NCI-H1436 treated with DMSO at 0.1 percent for 48 hours (cell line): ENCODE measurements around the gene NXPH1.

ENCODE experiments used
- DNase-seq: peaks from one replicate; lab custom pipeline; 2025; lab: John Stamatoyannopoulos, UW

Gene NXPH1

DNA sequence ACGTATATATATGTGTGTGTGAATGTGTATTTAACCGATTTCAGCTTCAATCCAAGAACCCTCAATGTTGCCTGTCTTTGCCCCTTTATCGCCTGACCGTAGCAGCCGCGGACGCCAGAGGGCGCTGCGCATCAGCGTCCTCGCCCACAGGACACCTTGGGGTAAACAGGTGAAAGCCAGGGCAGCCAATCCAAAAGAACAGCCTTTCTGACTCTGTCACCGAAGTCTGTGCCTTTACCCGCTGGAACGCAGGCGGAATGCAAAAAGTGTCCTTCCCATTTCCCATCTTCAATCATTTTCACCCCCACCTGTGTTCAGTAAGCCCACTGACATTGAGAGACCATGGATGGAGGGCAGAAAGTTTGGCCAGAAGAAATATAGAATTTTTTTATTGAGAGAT, 3.6 kb downstream of the NXPH1 start:
- no peak for DNase-seq

- no peak for DNase-seq
These were observed 4.2 kb downstream of the NXPH1 start for GRCh38 chr7:8437606-8438005.

DNA sequence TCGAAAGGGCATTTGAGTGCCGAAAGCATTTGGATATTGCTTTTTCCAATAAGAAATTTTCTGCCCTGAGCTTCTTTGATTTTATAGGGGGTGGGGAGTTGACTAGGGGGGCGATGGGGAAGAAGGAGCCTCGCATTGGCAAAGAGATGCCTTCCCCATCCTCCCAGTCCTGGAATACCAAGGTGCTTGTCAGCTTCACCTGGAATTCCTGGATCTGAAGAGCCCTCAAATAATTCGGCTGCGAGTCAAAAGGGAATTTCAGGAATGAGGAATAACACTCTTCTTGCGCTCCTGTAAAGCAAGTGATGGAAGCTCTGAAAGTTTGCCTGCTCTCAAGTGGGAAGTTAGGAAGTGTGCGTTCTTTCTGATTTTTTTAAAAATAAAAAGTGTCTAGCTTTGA, 7.3 kb downstream of the NXPH1 start:
- DNase-seq, result no peak

DNA sequence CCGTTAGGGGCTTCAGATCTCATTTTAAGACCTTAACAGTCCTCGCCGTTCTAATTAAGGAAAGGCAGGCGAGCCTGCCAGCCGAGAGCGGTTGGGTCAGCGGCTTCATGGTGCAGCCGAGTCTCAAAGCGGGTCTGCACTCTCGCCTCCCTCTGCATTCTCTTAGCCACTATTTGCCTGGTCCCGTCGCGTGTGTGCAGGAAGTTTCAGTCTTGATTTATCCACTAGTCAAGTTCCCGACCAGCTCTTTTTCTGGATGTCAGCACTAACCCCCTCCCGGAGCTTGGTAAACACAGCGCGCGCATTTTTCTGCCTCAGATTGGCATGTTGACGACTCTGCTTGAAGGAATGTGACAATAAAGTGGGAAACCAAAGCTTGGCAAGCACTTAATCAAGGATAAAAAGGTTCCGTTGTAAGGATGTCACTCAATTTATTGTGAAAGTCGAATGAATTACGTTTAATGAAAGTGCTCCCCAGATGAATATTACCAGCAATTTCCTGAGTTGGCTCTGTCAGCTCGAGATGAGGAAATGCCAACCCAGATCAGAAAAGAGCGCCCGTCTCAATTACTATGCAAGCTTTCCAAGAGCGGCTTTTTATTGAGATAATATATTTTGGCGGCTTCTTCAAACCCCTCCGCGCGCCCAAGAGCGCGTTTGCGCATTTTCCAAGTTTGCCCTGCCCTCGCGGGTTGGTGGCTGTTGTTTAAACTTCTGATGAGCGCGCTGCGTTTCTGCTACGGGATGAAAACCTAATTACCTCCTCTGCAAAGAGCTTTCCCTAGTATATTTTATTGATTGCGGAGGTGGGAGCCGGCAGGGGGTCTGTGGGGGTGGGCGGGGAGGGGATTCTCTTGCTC, 7.9 kb downstream of the NXPH1 start:
- DNase-seq, result no peak

DNA sequence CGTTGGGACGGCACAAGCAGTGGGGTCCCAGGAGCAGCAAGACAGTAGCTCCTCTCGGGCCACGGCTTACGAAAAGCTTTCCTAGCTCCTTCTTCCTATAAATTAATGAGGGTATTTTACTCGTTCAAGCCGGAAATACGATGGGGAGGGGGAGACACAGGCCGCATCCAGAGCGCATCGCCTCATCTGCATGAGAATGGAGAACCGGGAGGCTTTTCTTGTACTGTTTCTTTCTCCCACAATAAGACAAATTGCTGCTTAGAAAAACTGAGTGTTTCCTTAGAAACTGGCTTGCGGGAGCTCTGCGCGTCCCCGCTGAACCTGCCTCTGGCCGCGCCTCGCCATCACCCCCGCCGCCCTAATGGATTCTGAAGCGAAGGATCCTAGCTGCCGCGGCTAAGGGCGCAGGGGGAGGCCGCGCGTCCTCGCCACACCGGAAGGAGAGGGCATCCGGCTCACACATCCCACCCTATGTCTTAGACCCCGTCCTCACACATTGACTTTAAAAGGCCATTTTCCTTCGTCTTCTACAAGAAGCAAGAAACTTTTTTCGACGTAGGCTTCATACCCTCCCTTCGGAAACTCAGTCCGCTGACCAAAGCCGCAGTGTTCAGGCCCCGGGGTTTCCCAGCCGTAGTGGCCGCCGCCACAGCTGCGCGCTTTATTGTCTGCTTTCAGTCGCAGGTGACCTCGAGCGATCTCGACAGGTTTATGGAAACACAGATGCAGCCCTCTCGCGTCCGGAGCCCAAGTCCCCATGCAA, 8.8 kb downstream of the NXPH1 start:
- no peak for DNase-seq

- no peak for DNase-seq
These were observed 9.4 kb downstream of the NXPH1 start for GRCh38 chr7:8442814-8443304.

- DNase-seq, result no peak
These were observed 10.4 kb downstream of the NXPH1 start for GRCh38 chr7:8443576-8444467.

- no peak for DNase-seq
These were observed 11.0 kb downstream of the NXPH1 start for GRCh38 chr7:8444468-8444769.

DNA sequence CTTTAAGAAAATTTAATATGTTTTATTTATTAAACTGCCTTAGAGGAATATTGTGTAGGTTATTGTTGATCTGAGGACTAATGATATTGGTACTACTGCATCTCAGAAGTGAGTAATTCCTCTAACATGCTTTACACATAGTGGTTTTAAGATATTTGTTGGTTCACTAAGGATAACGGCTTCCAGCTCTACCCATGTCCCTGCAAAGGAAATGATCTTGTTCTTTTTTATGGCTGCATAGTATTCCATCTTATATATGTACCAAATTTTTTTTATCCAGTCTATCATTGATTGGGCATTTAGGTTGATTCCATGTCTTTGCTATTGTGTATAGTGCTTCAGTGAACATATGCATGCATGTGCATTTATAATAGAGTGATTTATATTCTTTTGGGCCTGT, 20.1 kb downstream of the NXPH1 start:
- DNase-seq, result no peak

DNA sequence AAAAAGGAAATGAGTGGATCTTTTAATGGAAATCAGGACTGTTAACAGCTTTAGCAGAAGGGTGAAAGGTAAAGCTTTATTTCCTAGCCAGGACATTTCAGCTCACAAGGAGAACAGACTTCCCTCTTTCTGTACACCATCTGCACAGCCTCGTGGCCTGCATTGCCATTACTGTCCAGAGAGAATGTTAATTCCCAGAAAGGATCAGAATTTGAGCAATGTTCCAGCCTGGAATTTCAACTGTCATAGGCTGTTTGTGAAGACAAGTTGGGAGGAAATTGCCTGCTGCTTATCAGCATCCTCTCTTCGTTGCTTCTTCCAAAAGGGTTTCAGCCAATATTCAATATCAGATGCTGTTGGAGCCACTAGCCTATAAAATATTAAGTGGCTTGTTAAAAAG, 22.0 kb downstream of the NXPH1 start:
- no peak for DNase-seq

DNA sequence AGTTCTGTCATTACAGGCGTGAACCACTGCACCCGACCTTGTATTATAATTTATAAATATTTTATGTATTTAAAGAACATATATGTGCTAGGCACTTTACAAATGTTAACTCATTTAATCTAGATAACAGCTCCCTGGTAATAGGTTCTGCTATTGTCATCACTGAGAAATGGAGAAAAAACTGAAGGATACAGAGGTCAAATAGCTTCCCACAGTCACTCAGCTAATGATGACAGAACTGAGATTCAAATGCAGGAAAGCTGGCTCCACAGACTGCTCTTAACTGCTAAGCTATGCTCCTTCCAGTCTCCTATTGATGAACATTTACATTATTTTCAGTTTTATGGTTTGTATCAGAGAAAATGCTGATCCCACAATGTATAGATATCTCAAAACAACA, 28.9 kb downstream of the NXPH1 start:
- DNase-seq, result no peak

GRCh38 chr7:8465338-8465737, 31.9 kb downstream of the NXPH1 start:
- DNase-seq, result no peak

DNA sequence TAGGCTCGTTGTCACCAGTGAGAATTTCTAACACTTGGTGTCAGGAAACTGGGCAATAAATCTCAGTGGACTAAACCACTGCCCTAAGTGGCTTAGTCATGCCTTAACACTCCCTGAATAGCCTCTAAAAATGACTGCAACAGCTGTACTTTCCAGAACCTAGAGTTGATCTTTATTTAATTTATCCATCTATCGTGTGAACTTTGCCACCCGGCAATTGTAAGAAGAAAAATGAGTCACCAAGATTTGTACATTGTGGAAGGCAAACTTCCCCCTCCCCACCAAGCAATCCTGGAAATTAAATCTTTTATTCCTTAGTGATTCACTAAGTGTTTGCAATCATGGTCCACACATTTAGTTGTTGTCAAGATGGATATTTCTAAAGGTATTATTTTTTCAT, 47.1 kb downstream of the NXPH1 start:
- no peak for DNase-seq

GRCh38 chr7:8481096-8481495, 47.7 kb downstream of the NXPH1 start:
- DNase-seq, result no peak

GRCh38 chr7:8481752-8482446, 48.5 kb downstream of the NXPH1 start:
- DNase-seq, result no peak

DNA sequence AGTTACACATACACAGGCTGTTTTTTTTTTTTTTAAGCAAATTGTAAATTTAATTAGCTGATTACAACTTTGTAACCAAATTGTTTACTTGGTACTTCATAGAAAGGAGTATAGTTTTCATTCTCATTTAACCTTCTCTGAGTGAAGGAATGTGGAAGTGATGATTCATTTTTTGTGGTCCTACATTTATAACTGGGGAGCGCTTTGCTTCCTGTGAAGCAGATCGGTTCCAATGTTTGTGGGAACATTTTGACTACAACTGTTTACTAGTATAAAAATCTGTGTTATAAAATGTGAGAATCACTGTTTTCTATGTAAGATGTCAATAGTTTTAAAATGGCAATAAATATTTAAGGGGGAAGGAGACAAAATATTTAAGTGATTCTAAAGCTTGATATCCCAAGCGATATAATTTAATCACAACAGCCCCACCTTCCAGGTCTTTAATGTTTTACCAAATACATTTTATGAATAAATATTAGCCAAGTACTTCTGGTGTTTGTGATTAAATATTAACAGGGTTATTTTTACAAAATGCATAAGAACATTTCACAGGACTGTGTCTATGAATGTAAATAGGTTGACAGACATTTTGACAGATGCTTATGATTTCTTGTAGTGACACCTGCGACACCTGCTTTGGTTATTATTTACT, 57.1 kb downstream of the NXPH1 start:
- no peak for DNase-seq

- no peak for DNase-seq
These were observed 57.7 kb downstream of the NXPH1 start for GRCh38 chr7:8491106-8491505.

DNA sequence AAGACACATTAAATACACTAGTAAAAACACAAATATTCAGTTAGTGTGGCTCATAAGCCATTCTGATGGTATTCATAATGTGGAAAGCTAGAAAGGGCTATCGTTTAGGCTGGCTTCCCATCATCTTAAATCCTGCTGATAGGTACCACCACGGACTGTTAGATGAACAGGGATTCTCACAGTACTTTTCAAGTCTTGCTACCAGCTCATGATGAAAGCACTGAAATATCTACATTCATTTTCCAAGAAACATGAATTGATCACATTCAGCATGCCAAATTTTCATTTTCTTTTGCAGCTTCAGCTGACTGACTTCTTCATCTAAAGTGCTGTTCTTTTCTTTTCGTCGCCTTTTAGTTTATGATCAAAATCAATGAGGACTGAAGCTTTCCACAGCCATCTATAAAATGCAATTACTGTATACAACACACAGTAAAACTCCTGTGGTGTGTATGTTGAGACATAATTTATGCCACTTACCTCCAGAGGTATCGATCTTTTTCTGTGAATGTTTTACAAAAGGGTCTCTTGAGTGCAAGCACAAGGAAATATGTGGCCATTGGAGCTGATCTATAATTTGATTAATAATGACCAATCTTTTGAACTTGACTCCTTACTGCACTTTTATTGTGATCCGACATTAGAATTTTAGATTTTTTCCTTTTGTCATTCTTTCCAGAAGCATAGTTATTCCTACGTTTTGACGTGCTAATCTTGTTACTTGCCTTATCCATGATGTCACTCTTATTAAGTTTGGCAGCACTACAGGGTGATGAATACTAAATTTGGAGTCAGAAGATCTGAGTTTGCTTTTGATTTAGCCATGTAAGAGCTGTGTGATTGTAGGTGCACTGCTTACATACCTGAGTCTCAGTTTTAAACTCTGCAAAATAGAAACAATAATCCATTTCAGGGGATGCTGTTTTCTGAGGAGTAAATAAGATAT, 58.4 kb downstream of the NXPH1 start:
- no peak for DNase-seq

GRCh38 chr7:8499128-8499527, 65.7 kb downstream of the NXPH1 start:
- DNase-seq, result no peak

- no peak for DNase-seq
These were observed 66.9 kb downstream of the NXPH1 start for GRCh38 chr7:8500286-8500685.
